HepG2 (cell line): Measurements from ENCODE around the gene PPP1R14D. TPM values are rescaled to one million over a fixed set of nuclear protein-coding genes. Genes with fewer than 3 reads are reported as not detected.

Experiments
- GMEB1 ChIP-seq: sonication (generic); formaldehyde crosslinking; IDR thresholded peaks from 2 replicates; pipeline ENCODE4 v1.5.1; 2020; ENCODE audit warnings: missing genetic modification reagents, mild to moderate bottlenecking, borderline replicate concordance
- HMG20B ChIP-seq: conservative IDR thresholded peaks from 2 replicates; pipeline ENCODE4 v1.6.1; 2016; ENCODE audit warnings: missing genetic modification reagents, missing compliant biosample characterization
- MTA1 ChIP-seq: sonication (generic); formaldehyde crosslinking; IDR thresholded peaks from 2 replicates; pipeline ENCODE4 v1.4.0; 2020; ENCODE audit warnings: missing genetic modification reagents, mild to moderate bottlenecking, borderline replicate concordance
- NFATC3 ChIP-seq: sonication (generic); formaldehyde crosslinking; IDR thresholded peaks from 2 replicates; pipeline ENCODE4 v1.5.1; 2020; ENCODE audit warnings: mild to moderate bottlenecking, missing genetic modification reagents
- POGZ ChIP-seq: sonication (generic); formaldehyde crosslinking; IDR thresholded peaks from 2 replicates; pipeline ENCODE4 v1.4.0; 2020; ENCODE audit warnings: mild to moderate bottlenecking, missing genetic modification reagents
- RARA ChIP-seq: IDR thresholded peaks from 2 replicates; pipeline ENCODE4 v1.6.1; 2016; ENCODE audit warnings: missing genetic modification reagents, missing compliant biosample characterization
- THAP11 ChIP-seq: IDR thresholded peaks from 2 replicates; pipeline ENCODE4 v1.6.1; 2016; ENCODE audit warnings: missing biosample characterization, missing genetic modification reagents
- TRIM24 ChIP-seq: sonication (generic); formaldehyde crosslinking; IDR thresholded peaks from 2 replicates; pipeline ENCODE4 v1.8.0; 2022; ENCODE audit warnings: mild to moderate bottlenecking, missing genetic modification reagents
- ZMYM2 ChIP-seq: sonication (generic); formaldehyde crosslinking; IDR thresholded peaks from 2 replicates; pipeline ENCODE4 v1.8.0; 2022; ENCODE audit warnings: mild to moderate bottlenecking, missing genetic modification reagents
- ZNF318 ChIP-seq: sonication (generic); formaldehyde crosslinking; IDR thresholded peaks from 2 replicates; pipeline ENCODE4 v1.4.0; 2020; ENCODE audit warnings: mild to moderate bottlenecking, missing genetic modification reagents
- ZNF589 ChIP-seq: sonication (generic); formaldehyde crosslinking; conservative IDR thresholded peaks from 2 replicates; pipeline ENCODE4 v1.8.0; 2022; ENCODE audit warnings: mild to moderate bottlenecking, moderate library complexity, missing genetic modification reagents
- ZNF652 ChIP-seq: IDR thresholded peaks from 2 replicates; pipeline ENCODE4 v1.6.1; 2016; ENCODE audit warnings: low read depth, borderline replicate concordance
- ZNF768 ChIP-seq: sonication (generic); formaldehyde crosslinking; IDR thresholded peaks from 2 replicates; pipeline ENCODE4 v1.4.0; 2020; ENCODE audit warnings: missing genetic modification reagents
- ZNF780A ChIP-seq: sonication (generic); formaldehyde crosslinking; IDR thresholded peaks from 2 replicates; pipeline ENCODE4 v1.8.0; 2022; ENCODE audit warnings: mild to moderate bottlenecking, missing genetic modification reagents, moderate library complexity
- polyA plus RNA-seq, 8 experiments: library from polyadenylated mRNA; depleted of rRNA in 3 of 8; stranded (reverse) in 7 of 8; unstranded in 1 of 8; fragments of >200 nt; fragmentation: Illumina TruSeq in 4 of 8; extraction: Trizol in 4 of 8; gene quantifications; 2 replicates each; pipeline versions ENCODE4 v1.2.1 to v1.2.3, GENCODE V29; 2011 to 2016; ENCODE audit warnings: low read depth in 4 of 8, missing spikeins in 1 of 8, mixed read lengths in 1 of 8; ENCODE audit not compliant: insufficient read depth in 1 of 8
- total RNA-seq, 5 experiments: library from RNA; depleted of rRNA; stranded (reverse); fragments of >200 nt; fragmentation: Illumina TruSeq; extraction: Trizol; gene quantifications; 2 replicates each; pipeline ENCODE4 v1.2.3, GENCODE V29; 2016; ENCODE audit warnings: low read depth in 1 of 5

The PPP1R14D gene
- total and polyA plus RNA-seq, 2 of the 13 experiments (the other 11 are each of a cell fraction or from before 2014, with no cell fraction given) = 0.53 to 0.55 TPM

- TF ChIP-seq ZNF318 (CRISPR knock-in tag) (no peak), ZNF780A (CRISPR knock-in tag) (no peak), HMG20B (no peak), ZNF652 (CRISPR knock-in tag) (no peak; the same call in 1 of the 2 replicates), ZNF768 (CRISPR knock-in tag) (no peak), RARA (CRISPR knock-in tag) (peak; percentile 85), ZNF589 (CRISPR knock-in tag) (no peak), THAP11 (CRISPR knock-in tag) (peak; percentile 80), MTA1 (no peak), GMEB1 (CRISPR knock-in tag) (no peak), NFATC3 (CRISPR knock-in tag) (no peak), POGZ (peak; percentile 65; the same call in 1 of the 2 replicates), TRIM24 (no peak), ZMYM2 (CRISPR knock-in tag) (peak; percentile 77; the same call in 1 of the 2 replicates)
These were observed 35.1 kb downstream of the PPP1R14D start (continued) for GRCh38 chr15:40793216-40793989.
